Common myeloid progenitor, CD34-positive (primary cell): ENCODE measurements around the gene LRP1-AS.

Experiments used
- CTCF ChIA-PET: fragments of 350-600 bp; sonication (Branson Sonifier 250); formaldehyde crosslinking; loops from one replicate; lab custom pipeline; 2021; ENCODE audit warnings: antibody characterized with exemption; lab: Charles Lee
- POLR2A ChIA-PET: fragments of 350-600 bp; sonication (Branson Sonifier 250); formaldehyde crosslinking; loops from one replicate; lab custom pipeline; 2021; ENCODE audit warnings: antibody characterized with exemption; lab: Charles Lee
- DNase-seq, 3 donors: peaks; one replicate each; pipeline versions ENCODE4 v3.0.0 to v3.0.0-alpha.2; 2013
- H3K27ac ChIP-seq, 2 experiments: 1 replicate in 1 of 2; 2 replicates in 1 of 2; pipeline ENCODE4 v1.7.0; 2013; ENCODE audit warnings: inconsistent platforms in 2 of 2, low read length in 2 of 2, mild to moderate bottlenecking in 2 of 2, low read depth in 1 of 2, moderate library complexity in 1 of 2; ENCODE audit not compliant: severe bottlenecking in 2 of 2, insufficient read depth in 1 of 2, poor library complexity in 1 of 2
- H3K27me3 ChIP-seq, 5 experiments: replicated peaks in 2 of 5; 1 replicate in 3 of 5; 2 replicates in 2 of 5; pipeline versions ENCODE4 v1.6.1 to v1.7.0; 2013; ENCODE audit warnings: low read length in 4 of 5, mild to moderate bottlenecking in 2 of 5, moderate library complexity in 2 of 5, inconsistent platforms in 1 of 5; ENCODE audit not compliant: insufficient read depth in 5 of 5, control insufficient read depth in 4 of 5
- H3K36me3 ChIP-seq, 4 experiments: 1 replicate in 2 of 4; 2 replicates in 2 of 4; pipeline versions ENCODE4 v1.6.1 to v1.7.0; 2013; ENCODE audit warnings: low read length in 3 of 4, control low read depth in 1 of 4, mild to moderate bottlenecking in 1 of 4; ENCODE audit not compliant: control insufficient read depth in 4 of 4, insufficient read depth in 4 of 4
- H3K4me1 ChIP-seq, 4 experiments: 1 replicate in 3 of 4; 2 replicates in 1 of 4; pipeline versions ENCODE4 v1.6.1 to v1.7.1; 2013; ENCODE audit warnings: low read length in 3 of 4, mild to moderate bottlenecking in 3 of 4, control low read depth in 1 of 4, inconsistent platforms in 1 of 4, moderate library complexity in 1 of 4; ENCODE audit not compliant: control insufficient read depth in 4 of 4, insufficient read depth in 4 of 4; ENCODE audit errors: control extremely low read depth in 1 of 4
- H3K4me3 ChIP-seq, 7 experiments: 1 replicate in 4 of 7; 2 replicates in 3 of 7; pipeline versions ENCODE4 v1.5.1 to v1.7.0; 2013; ENCODE audit warnings: mild to moderate bottlenecking in 7 of 7, low read length in 6 of 7, moderate library complexity in 6 of 7, inconsistent platforms in 2 of 7, low read depth in 2 of 7, control low read depth in 1 of 7; ENCODE audit not compliant: insufficient read depth in 4 of 7, control insufficient read depth in 1 of 7; ENCODE audit errors: extremely low read depth in 1 of 7
- H3K9me3 ChIP-seq, 5 experiments: 1 replicate in 4 of 5; 2 replicates in 1 of 5; pipeline versions ENCODE4 v1.6.1 to v1.7.1; 2013; ENCODE audit warnings: low read length in 4 of 5, mild to moderate bottlenecking in 2 of 5, inconsistent platforms in 1 of 5, low read depth in 1 of 5, moderate library complexity in 1 of 5; ENCODE audit not compliant: control insufficient read depth in 4 of 5, insufficient read depth in 2 of 5; ENCODE audit errors: control extremely low read depth in 1 of 5
- WGBS: methylation state at CpG from one replicate; pipeline ENCODE4 v1.1.5; 2013; ENCODE audit not compliant: insufficient coverage; 5-methylcytosine and 5-hydroxymethylcytosine counted together

The LRP1-AS gene

GRCh38 chr12:57181072-57181471 is 33.7 kb upstream of the LRP1-AS start:
- 91% methylated on average over 7 of the region's 9 CpGs for WGBS
- POLR2A ChIA-PET: interaction anchor here (1.2 kb wide), 1 partner anchor 13 kb away, joined by 4 read pairs; no protein-coding TSS in a partner anchor

GRCh38 chr12:57180321-57180989 is 33.0 kb upstream of the LRP1-AS start:
- Histone ChIP-seq H3K27ac (no peak overlapping the region), H3K27me3 (peaks cover 0 to 3% (median 0%) of the 10 kb centered on the region in 5 experiments), H3K36me3 (no peaks in the 10 kb centered on the region), H3K9me3 (no peaks in the 10 kb centered on the region), H3K4me1 (no peaks in the 10 kb centered on the region), H3K4me3 (no peak overlapping the region)
- ChIA-PET POLR2A (interaction anchor here (1.2 kb wide), 1 partner anchor 12 kb away, joined by 4 read pairs; no protein-coding TSS in a partner anchor), CTCF (interaction anchor here (0.6 to 18.6 kb wide), 10 partner anchors 5 to 110 kb away, joined by 3 to 350 read pairs (median 17); partner anchors contain the start of genes LRP1, LRP1-AS and STAT6)
- DNase-seq: no peak
- WGBS: 98% methylated on average over 20 of the region's 20 CpGs

More at GRCh38 chr12:57181072-57181471, 33.7 kb upstream of the LRP1-AS start:
- no peak for DNase-seq
- CTCF ChIA-PET: interaction anchor here (0.6 to 18.6 kb wide), 10 partner anchors 4 to 170 kb away, joined by 3 to 350 read pairs (median 17); partner anchors contain the start of genes LRP1, LRP1-AS and STAT6
- H3K27ac ChIP-seq: no peak overlapping the region
- no peaks in the 10 kb centered on the region for H3K4me1 ChIP-seq
- H3K9me3 ChIP-seq: no peaks in the 10 kb centered on the region
- H3K4me3 ChIP-seq: no peak overlapping the region
- H3K36me3 ChIP-seq: no peaks in the 10 kb centered on the region
- peaks cover 0 to 3% (median 0%) of the 10 kb centered on the region in 5 experiments for H3K27me3 ChIP-seq

GRCh38 chr12:57179331-57180086 is 32.1 kb upstream of the LRP1-AS start:
- 96% methylated on average over 26 of the region's 27 CpGs for WGBS
- ChIA-PET CTCF (interaction anchor here (0.9 to 18.6 kb wide), 7 partner anchors 4 to 109 kb away, joined by 4 to 350 read pairs (median 20); partner anchors contain the start of genes LRP1, LRP1-AS and STAT6), POLR2A (no interaction called here)
- H3K4me1 ChIP-seq: no peaks in the 10 kb centered on the region
- no peak overlapping the region for H3K27ac ChIP-seq
- no peaks in the 10 kb centered on the region for H3K36me3 ChIP-seq
- no peak for DNase-seq
- H3K4me3 ChIP-seq: no peak overlapping the region
- peaks cover 0 to 4% (median 0%) of the 10 kb centered on the region in 5 experiments for H3K27me3 ChIP-seq
- no peaks in the 10 kb centered on the region for H3K9me3 ChIP-seq

- ChIA-PET POLR2A (interaction anchor here (0.6 kb wide), 1 partner anchor 42 kb away, joined by 3 read pairs; no protein-coding TSS in a partner anchor), CTCF (interaction anchor here (4.7 to 18.6 kb wide), 3 partner anchors 7 to 108 kb away, joined by 20 to 350 read pairs (median 182); partner anchors contain the start of gene LRP1)
- H3K27ac ChIP-seq: no peak overlapping the region
These were observed 30.8 kb upstream of the LRP1-AS start for GRCh38 chr12:57178213-57178612.

GRCh38 chr12:57177354-57177753 is 29.9 kb upstream of the LRP1-AS start:
- Histone ChIP-seq H3K27ac (no peak overlapping the region), H3K36me3 (no peaks in the 10 kb centered on the region), H3K4me3 (no peak overlapping the region), H3K27me3 (peaks cover 0 to 4% (median 0%) of the 10 kb centered on the region in 5 experiments), H3K4me1 (no peaks in the 10 kb centered on the region), H3K9me3 (no peaks in the 10 kb centered on the region)
- DNase-seq: no peak
- ChIA-PET CTCF (interaction anchor here (0.8 to 14.4 kb wide), 6 partner anchors 8 to 65 kb away, joined by 3 to 399 read pairs (median 14); partner anchors contain the start of genes LRP1 and STAT6), POLR2A (no interaction called here)
- WGBS: 97% methylated on average over 13 of the region's 16 CpGs

More at GRCh38 chr12:57178213-57178612, 30.8 kb upstream of the LRP1-AS start:
- 91% methylated on average over 13 of the region's 14 CpGs for WGBS
- Histone ChIP-seq H3K27me3 (peaks cover 0 to 4% (median 0%) of the 10 kb centered on the region in 5 experiments), H3K36me3 (no peaks in the 10 kb centered on the region), H3K4me3 (no peak overlapping the region), H3K9me3 (no peaks in the 10 kb centered on the region), H3K4me1 (no peaks in the 10 kb centered on the region)
- no peak for DNase-seq

- ChIA-PET POLR2A (no interaction called here), CTCF (interaction anchor here (0.6 to 14.4 kb wide), 9 partner anchors 9 to 125 kb away, joined by 3 to 399 read pairs (median 11); partner anchors contain the start of genes LRP1 and STAT6)
- no peak overlapping the region for H3K27ac ChIP-seq
- no peaks in the 10 kb centered on the region for H3K4me1 ChIP-seq
- H3K9me3 ChIP-seq: no peaks in the 10 kb centered on the region
- WGBS: 94% methylated on average over 9 of the region's 9 CpGs
- H3K36me3 ChIP-seq: no peaks in the 10 kb centered on the region
- H3K27me3 ChIP-seq: peaks cover 0 to 2% (median 0%) of the 10 kb centered on the region in 5 experiments
- DNase-seq: no peak
- H3K4me3 ChIP-seq: no peak overlapping the region
These were observed 29.4 kb upstream of the LRP1-AS start for GRCh38 chr12:57176846-57177245.
